KMS-11 (cell line): ENCODE results near the gene ZC3HAV1.

Experiments used
- H2AFZ ChIP-seq: fragments of 200-600 bp; sonication (generic); 2 replicates; pipeline ENCODE4 v1.6.1; 2016; ENCODE audit warnings: antibody characterized with exemption, mixed run types, low read depth
- H3K27ac ChIP-seq: fragments of 200-600 bp; sonication (generic); 2 replicates; pipeline ENCODE4 v1.6.1; 2016; ENCODE audit warnings: mild to moderate bottlenecking, mixed run types
- H3K27me3 ChIP-seq: fragments of 200-600 bp; sonication (generic); 2 replicates; pipeline ENCODE4 v1.6.1; 2017; ENCODE audit warnings: mild to moderate bottlenecking, low read depth, mixed run types, moderate library complexity; ENCODE audit not compliant: insufficient read depth
- H3K36me3 ChIP-seq: fragments of 200-600 bp; sonication (generic); 2 replicates; pipeline ENCODE4 v1.6.1; 2017; ENCODE audit warnings: mild to moderate bottlenecking, mixed run types; ENCODE audit not compliant: insufficient read depth
- H3K4me1 ChIP-seq: fragments of 200-600 bp; sonication (generic); 2 replicates; pipeline ENCODE4 v1.6.1; 2016; ENCODE audit warnings: mild to moderate bottlenecking, low read depth, mixed run types; ENCODE audit not compliant: poor library complexity, severe bottlenecking
- H3K4me2 ChIP-seq: fragments of 200-600 bp; sonication (generic); 2 replicates; pipeline ENCODE4 v1.7.0; 2016; ENCODE audit warnings: mild to moderate bottlenecking, mixed run types
- H3K4me3 ChIP-seq: fragments of 200-600 bp; sonication (generic); IDR thresholded peaks from 2 replicates; pipeline ENCODE4 v1.6.1; 2017; ENCODE audit warnings: low read depth, low read length, mixed read lengths; ENCODE audit not compliant: insufficient read depth
- H3K79me2 ChIP-seq: fragments of 200-600 bp; sonication (generic); 2 replicates; pipeline ENCODE4 v1.6.1; 2016; ENCODE audit warnings: low read depth, mixed run types; ENCODE audit not compliant: insufficient read depth
- H3K9ac ChIP-seq: fragments of 200-600 bp; sonication (generic); 2 replicates; pipeline ENCODE4 v1.6.1; 2016; ENCODE audit warnings: mild to moderate bottlenecking, mixed run types
- H4K20me1 ChIP-seq: fragments of 200-600 bp; sonication (generic); 2 replicates; pipeline ENCODE4 v1.6.1; 2016; ENCODE audit warnings: mild to moderate bottlenecking, mixed run types; ENCODE audit not compliant: insufficient read depth
- CTCF ChIP-seq: fragments of 200-600 bp; sonication (generic); conservative IDR thresholded peaks from 2 replicates; pipeline ENCODE4 v1.6.1; 2017; ENCODE audit warnings: low read depth, mild to moderate bottlenecking, antibody characterized with exemption, low read length, moderate library complexity, mixed read lengths

The ZC3HAV1 gene

DNA sequence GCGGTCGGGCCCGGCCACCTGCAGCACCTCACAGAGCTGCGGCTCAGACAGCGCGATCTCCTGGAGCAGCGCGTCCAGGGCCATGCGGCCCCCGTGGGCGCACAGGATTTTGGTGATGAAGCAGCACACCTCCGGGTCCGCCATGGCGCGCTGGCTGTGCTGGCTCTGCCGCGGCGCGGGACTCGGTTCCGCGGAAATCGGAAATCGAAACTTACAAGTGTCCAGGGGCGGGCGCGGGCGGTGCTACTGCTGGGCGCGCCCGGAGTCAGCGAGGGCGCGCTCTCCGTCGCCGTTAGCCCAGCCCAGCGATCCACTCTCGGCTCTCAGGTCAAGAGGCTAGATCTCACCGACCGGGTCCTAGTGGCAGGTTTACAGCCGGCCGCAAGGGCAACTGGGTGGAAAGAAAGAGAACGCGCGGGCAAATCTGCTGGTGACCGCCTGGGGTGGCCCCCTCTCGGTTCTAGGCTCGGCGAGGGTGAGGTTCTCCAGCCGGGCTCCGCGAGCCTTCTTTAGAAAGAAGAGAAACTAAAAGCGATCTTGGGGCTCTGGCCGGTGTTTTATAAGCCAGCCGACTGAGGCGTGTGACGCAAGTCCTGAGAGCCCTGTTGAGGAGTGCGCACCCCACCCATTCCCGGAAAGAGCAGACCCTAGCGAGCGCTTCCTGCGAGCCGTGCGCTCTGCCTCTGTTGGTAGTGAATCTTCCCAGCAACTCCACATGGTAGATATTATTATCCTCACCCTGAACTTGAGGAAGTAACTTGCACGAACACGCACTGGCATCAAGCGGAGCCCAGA is at the start of gene ZC3HAV1:
TSS of gene ZC3HAV1 (minus strand) at position 533 of the 795 bp plus-strand sequence. CDS start at position 144, 389 bp downstream.
- Histone ChIP-seq H3K36me3 (no peaks in the 10 kb centered on the region), H2AFZ (peak within 1 kb of the TSS; percentile 90), H3K27me3 (no peaks in the 10 kb centered on the region), H3K4me1 (peaks cover 37% of the 10 kb centered on the region), H4K20me1 (no peaks in the 10 kb centered on the region), H3K4me3 (peak within 1 kb of the TSS; percentile 55), H3K9ac (peak within 1 kb of the TSS; percentile 77), H3K79me2 (peaks cover 48% of the 10 kb centered on the region), H3K27ac (peak within 1 kb of the TSS; percentile 84), H3K4me2 (peak within 1 kb of the TSS; percentile 97)
- TF ChIP-seq CTCF: 0 out of 2 replicates have a peak, but pooled peaks have one; percentile 9

DNA sequence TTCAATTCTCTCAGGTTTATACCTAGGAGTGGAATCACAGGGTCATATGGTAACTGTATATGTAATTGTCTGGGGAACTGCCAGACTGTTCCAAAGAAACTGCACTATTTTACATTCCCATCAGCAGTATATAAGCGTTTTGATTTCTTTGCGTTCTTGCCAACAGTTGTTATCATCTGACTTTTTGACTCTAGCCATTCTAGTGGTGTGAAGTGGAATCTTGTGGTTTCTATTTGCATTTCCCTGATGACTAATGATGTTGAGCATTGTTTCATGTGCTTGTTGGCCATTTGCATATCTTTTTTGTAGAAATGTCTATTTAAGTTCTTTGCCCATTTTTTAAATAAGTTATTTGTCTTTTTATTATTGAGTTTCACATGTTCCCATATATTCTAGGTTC is 44.3 kb upstream of the ZC3HAV1 start:
- Histone ChIP-seq H3K4me1 (no peaks in the 10 kb centered on the region), H4K20me1 (no peaks in the 10 kb centered on the region), H3K27ac (no peak overlapping the region), H3K4me2 (no peak overlapping the region), H2AFZ (no peak overlapping the region), H3K27me3 (no peaks in the 10 kb centered on the region), H3K36me3 (no peaks in the 10 kb centered on the region), H3K79me2 (no peaks in the 10 kb centered on the region), H3K9ac (no peak overlapping the region), H3K4me3 (no peak overlapping the region)
- no peak for TF ChIP-seq CTCF

- Histone ChIP-seq H3K27ac (no peak overlapping the region), H3K4me2 (no peak overlapping the region), H3K4me3 (no peak overlapping the region), H3K36me3 (no peaks in the 10 kb centered on the region), H2AFZ (no peak overlapping the region), H4K20me1 (no peaks in the 10 kb centered on the region), H3K4me1 (no peaks in the 10 kb centered on the region), H3K9ac (no peak overlapping the region), H3K79me2 (no peaks in the 10 kb centered on the region), H3K27me3 (no peaks in the 10 kb centered on the region)
- TF ChIP-seq CTCF: no peak
These were observed 42.6 kb upstream of the ZC3HAV1 start for GRCh38 chr7:139152149-139152548.

GRCh38 chr7:139139150-139139549 is 29.6 kb upstream of the ZC3HAV1 start:
- no peak overlapping the region for H3K4me2 ChIP-seq
- H3K27ac ChIP-seq: no peak overlapping the region
- no peaks in the 10 kb centered on the region for H4K20me1 ChIP-seq
- H3K9ac ChIP-seq: no peak overlapping the region
- TF ChIP-seq CTCF: no peak
- no peaks in the 10 kb centered on the region for H3K79me2 ChIP-seq
- H3K27me3 ChIP-seq: no peaks in the 10 kb centered on the region
- no peaks in the 10 kb centered on the region for H3K36me3 ChIP-seq
- no peak overlapping the region for H3K4me3 ChIP-seq
- H2AFZ ChIP-seq: no peak overlapping the region
- peaks cover 5% of the 10 kb centered on the region for H3K4me1 ChIP-seq
